AG10803 (cell line): ENCODE data around the gene NOX5.

Experiments used
- DNase-seq: peaks from one replicate; pipeline ENCODE4 v3.0.0; 2010; ENCODE audit warnings: low read depth
- H3K4me3 ChIP-seq: 2 replicates; pipeline ENCODE4 v1.5.1; 2011; ENCODE audit warnings: mild to moderate bottlenecking, low read length, control low read depth
- CTCF ChIP-seq: conservative IDR thresholded peaks from 2 replicates; pipeline ENCODE4 v1.5.1; 2011; ENCODE audit warnings: mild to moderate bottlenecking, low read length, control low read depth, inconsistent platforms

The NOX5 gene

GRCh38 chr15:69037977-69038376 lies 23.5 kb downstream of the NOX5 start:
- no peak overlapping the region for H3K4me3 ChIP-seq
- DNase-seq = no peak

GRCh38 chr15:69038508-69038907 lies 24.0 kb downstream of the NOX5 start:
- DNase-seq = no peak
- TF ChIP-seq CTCF = no peak
- no peak overlapping the region for H3K4me3 ChIP-seq

More at GRCh38 chr15:69037977-69038376, 23.5 kb downstream of the NOX5 start:
- TF ChIP-seq CTCF = no peak

- no peak for DNase-seq
- no peak for TF ChIP-seq CTCF
- no peak overlapping the region for H3K4me3 ChIP-seq
Observed at GRCh38 chr15:69039516-69040225, 25.2 kb downstream of the NOX5 start.

GRCh38 chr15:69042531-69042930 lies 28.0 kb downstream of the NOX5 start:
- no peak for DNase-seq
- TF ChIP-seq CTCF = no peak
- H3K4me3 ChIP-seq = no peak overlapping the region

GRCh38 chr15:69045802-69046201 lies 31.3 kb downstream of the NOX5 start:
- peak; percentile 42 for TF ChIP-seq CTCF
- H3K4me3 ChIP-seq = no peak overlapping the region

GRCh38 chr15:69046781-69047180 lies 32.3 kb downstream of the NOX5 start:
- H3K4me3 ChIP-seq = no peak overlapping the region
- no peak for DNase-seq
- TF ChIP-seq CTCF = no peak

More at GRCh38 chr15:69045802-69046201, 31.3 kb downstream of the NOX5 start:
- peak; percentile 39 for DNase-seq

- no peak for DNase-seq
- no peak overlapping the region for H3K4me3 ChIP-seq
- TF ChIP-seq CTCF = no peak
Observed at GRCh38 chr15:69049976-69050375, 35.5 kb downstream of the NOX5 start.
